ENCODE results near the gene GPRC5C.

- no peak for TF ChIP-seq PATZ1 (CRISPR knock-in tag; IDR thresholded peaks at IDR 0.05; ENCODE audit: borderline replicate concordance)
- TF ChIP-seq CREB5 (CRISPR knock-in tag; IDR thresholded peaks at IDR 0.05; ENCODE audit: low read depth): no peak
- no peak for TF ChIP-seq TOX (CRISPR knock-in tag; IDR thresholded peaks at IDR 0.05; ENCODE audit: borderline replicate concordance)
- TF ChIP-seq CSRNP3 (CRISPR knock-in tag; IDR thresholded peaks at IDR 0.05): no peak
- no peak for TF ChIP-seq CSDC2 (CRISPR knock-in tag; IDR thresholded peaks at IDR 0.05)
- no peak for TF ChIP-seq ZFP3 (CRISPR knock-in tag; IDR thresholded peaks at IDR 0.05)
- no peak for TF ChIP-seq ZNF70 (CRISPR knock-in tag; IDR thresholded peaks at IDR 0.05)
- no peak for TF ChIP-seq TCF4 (CRISPR knock-in tag; IDR thresholded peaks at IDR 0.05; ENCODE audit: borderline replicate concordance)
- no peak for TF ChIP-seq POU6F1 (CRISPR knock-in tag; IDR thresholded peaks at IDR 0.05; ENCODE audit: borderline replicate concordance, low read depth)
- TF ChIP-seq ZNF565 (CRISPR knock-in tag; conservative IDR thresholded peaks at IDR 0.05; ENCODE audit: low read depth): no peak
- TF ChIP-seq SNAI2 (CRISPR knock-in tag; IDR thresholded peaks at IDR 0.05): no peak
- TF ChIP-seq ARNTL (CRISPR knock-in tag; IDR thresholded peaks at IDR 0.05; ENCODE audit: borderline replicate concordance, low read depth): no peak
- TF ChIP-seq ZFP30 (CRISPR knock-in tag; IDR thresholded peaks at IDR 0.05): no peak
Observed at GRCh38 chr17:74410001-74410443, 21.9 kb upstream of the GPRC5C start.

All from SK-N-SH treated with all-trans-retinoic acid at 6 μM for 48 hours (cell line).